SU-DHL-6 (cell line): ENCODE results near the gene CITED4.

Experiments
- H2AFZ ChIP-seq: fragments of 200-600 bp; sonication (generic); 2 replicates; pipeline ENCODE4 v1.6.1; 2014; ENCODE audit warnings: low read depth, mild to moderate bottlenecking, moderate library complexity, mixed read lengths, antibody characterized with exemption, low read length; ENCODE audit not compliant: severe bottlenecking
- H3F3A ChIP-seq: fragments of 200-600 bp; shearing (Covaris generic); 2 replicates; pipeline ENCODE4 v1.6.0; 2016; ENCODE audit warnings: antibody characterized with exemption, mild to moderate bottlenecking; ENCODE audit not compliant: insufficient read depth
- H3K27ac ChIP-seq: fragments of 200-600 bp; sonication (generic); 2 replicates; pipeline ENCODE4 v1.5.1; 2016; ENCODE audit warnings: low read depth, mild to moderate bottlenecking, low read length, moderate library complexity, mixed read lengths
- H3K27me3 ChIP-seq: fragments of 200-600 bp; sonication (generic), shearing (Covaris generic); 2 replicates; pipeline ENCODE4 v1.6.0; 2014; ENCODE audit warnings: mild to moderate bottlenecking, low read length
- H3K36me3 ChIP-seq: fragments of 200-600 bp; sonication (generic); 2 replicates; pipeline ENCODE4 v1.6.1; 2014; ENCODE audit warnings: mild to moderate bottlenecking, low read length, mixed read lengths
- H3K4me2 ChIP-seq: fragments of 300-600, 200-600 bp; shearing (Covaris generic), sonication (generic); 2 replicates; pipeline ENCODE4 v1.6.0; 2014; ENCODE audit warnings: low read length, low read depth, mild to moderate bottlenecking; ENCODE audit not compliant: poor library complexity, severe bottlenecking
- H3K4me3 ChIP-seq: fragments of 200-600 bp; sonication (generic); 2 replicates; pipeline ENCODE4 v1.5.1; 2014; ENCODE audit warnings: antibody characterized with exemption, low read length, mild to moderate bottlenecking, mixed read lengths; ENCODE audit not compliant: insufficient read depth, poor library complexity, severe bottlenecking
- H3K79me2 ChIP-seq: fragments of 200-600 bp; sonication (generic); 2 replicates; pipeline ENCODE4 v1.6.1; 2014; ENCODE audit warnings: mild to moderate bottlenecking, low read length, moderate library complexity; ENCODE audit not compliant: insufficient read depth
- H3K9ac ChIP-seq: fragments of 200-600 bp; sonication (generic); 2 replicates; pipeline ENCODE4 v1.7.0; 2014; ENCODE audit warnings: mild to moderate bottlenecking, low read length
- H3K9me2 ChIP-seq: fragments of 200-600 bp; sonication (generic); replicated peaks from 2 replicates; pipeline ENCODE4 v1.6.1; 2014; ENCODE audit warnings: low read length; ENCODE audit not compliant: insufficient read depth
- H3K9me3 ChIP-seq: fragments of 200-600 bp; sonication (generic); 2 replicates; pipeline ENCODE4 v1.6.1; 2014; ENCODE audit warnings: low read length, mixed read lengths; ENCODE audit not compliant: insufficient read depth
- H4K20me1 ChIP-seq: fragments of 200-600 bp; sonication (generic); 2 replicates; pipeline ENCODE4 v1.6.1; 2014; ENCODE audit warnings: low read depth, mild to moderate bottlenecking, antibody characterized with exemption, low read length, moderate library complexity, mixed read lengths
- EZH2phosphoT487 ChIP-seq: fragments of 200-600 bp; sonication (generic), shearing (Covaris generic); conservative IDR thresholded peaks from 2 replicates; pipeline ENCODE4 v1.6.1; 2018; ENCODE audit warnings: mild to moderate bottlenecking, antibody characterized with exemption, low read length, moderate library complexity, mixed read lengths
- TF ChIP-seq, protein P1 (sequence below): fragments of 200-600 bp; sonication (generic); IDR thresholded peaks from one replicate; pipeline ENCODE4 v1.5.1; 2017; ENCODE audit warnings: antibody characterized with exemption, mild to moderate bottlenecking, low read length, moderate library complexity; ENCODE audit not compliant: insufficient read depth, poor library complexity, severe bottlenecking

CITED4 gene

DNA sequence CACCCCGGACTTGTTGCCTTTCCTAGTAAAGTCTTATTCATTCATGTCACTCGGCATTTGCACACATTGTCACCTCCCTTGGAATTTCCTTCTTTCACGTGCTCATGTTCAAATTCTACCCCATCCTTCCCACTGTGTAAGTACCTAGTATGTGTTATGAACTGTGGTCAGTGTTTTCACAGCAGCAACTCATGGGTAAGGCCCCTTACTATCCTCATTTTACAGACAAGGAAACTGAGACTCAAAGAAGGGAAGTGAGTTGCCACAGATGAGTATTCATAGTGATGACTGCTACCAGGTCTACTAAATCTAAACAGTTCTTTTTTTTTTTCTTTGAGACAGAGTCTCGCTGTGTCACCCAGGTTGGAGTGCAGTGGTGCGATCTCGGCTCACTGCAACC lies 10.5 kb downstream of the CITED4 start:
- no peaks in the 10 kb centered on the region for H3F3A ChIP-seq
- H3K4me2 ChIP-seq = no peak overlapping the region
- H3K79me2 ChIP-seq = no peaks in the 10 kb centered on the region
- no peaks in the 10 kb centered on the region for H4K20me1 ChIP-seq
- no peaks in the 10 kb centered on the region for H3K36me3 ChIP-seq
- H3K9ac ChIP-seq = no peak overlapping the region
- no peaks in the 10 kb centered on the region for H3K9me3 ChIP-seq
- no peak overlapping the region for H3K27ac ChIP-seq
- no peaks in the 10 kb centered on the region for H3K27me3 ChIP-seq
- H3K4me3 ChIP-seq = no peak overlapping the region
- H3K9me2 ChIP-seq = no peaks in the 10 kb centered on the region
- no peak for TF ChIP-seq EZH2phosphoT487
- TF ChIP-seq, protein P1, sequence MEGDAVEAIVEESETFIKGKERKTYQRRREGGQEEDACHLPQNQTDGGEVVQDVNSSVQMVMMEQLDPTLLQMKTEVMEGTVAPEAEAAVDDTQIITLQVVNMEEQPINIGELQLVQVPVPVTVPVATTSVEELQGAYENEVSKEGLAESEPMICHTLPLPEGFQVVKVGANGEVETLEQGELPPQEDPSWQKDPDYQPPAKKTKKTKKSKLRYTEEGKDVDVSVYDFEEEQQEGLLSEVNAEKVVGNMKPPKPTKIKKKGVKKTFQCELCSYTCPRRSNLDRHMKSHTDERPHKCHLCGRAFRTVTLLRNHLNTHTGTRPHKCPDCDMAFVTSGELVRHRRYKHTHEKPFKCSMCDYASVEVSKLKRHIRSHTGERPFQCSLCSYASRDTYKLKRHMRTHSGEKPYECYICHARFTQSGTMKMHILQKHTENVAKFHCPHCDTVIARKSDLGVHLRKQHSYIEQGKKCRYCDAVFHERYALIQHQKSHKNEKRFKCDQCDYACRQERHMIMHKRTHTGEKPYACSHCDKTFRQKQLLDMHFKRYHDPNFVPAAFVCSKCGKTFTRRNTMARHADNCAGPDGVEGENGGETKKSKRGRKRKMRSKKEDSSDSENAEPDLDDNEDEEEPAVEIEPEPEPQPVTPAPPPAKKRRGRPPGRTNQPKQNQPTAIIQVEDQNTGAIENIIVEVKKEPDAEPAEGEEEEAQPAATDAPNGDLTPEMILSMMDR = no peak
- H2AFZ ChIP-seq = no peak overlapping the region

DNA sequence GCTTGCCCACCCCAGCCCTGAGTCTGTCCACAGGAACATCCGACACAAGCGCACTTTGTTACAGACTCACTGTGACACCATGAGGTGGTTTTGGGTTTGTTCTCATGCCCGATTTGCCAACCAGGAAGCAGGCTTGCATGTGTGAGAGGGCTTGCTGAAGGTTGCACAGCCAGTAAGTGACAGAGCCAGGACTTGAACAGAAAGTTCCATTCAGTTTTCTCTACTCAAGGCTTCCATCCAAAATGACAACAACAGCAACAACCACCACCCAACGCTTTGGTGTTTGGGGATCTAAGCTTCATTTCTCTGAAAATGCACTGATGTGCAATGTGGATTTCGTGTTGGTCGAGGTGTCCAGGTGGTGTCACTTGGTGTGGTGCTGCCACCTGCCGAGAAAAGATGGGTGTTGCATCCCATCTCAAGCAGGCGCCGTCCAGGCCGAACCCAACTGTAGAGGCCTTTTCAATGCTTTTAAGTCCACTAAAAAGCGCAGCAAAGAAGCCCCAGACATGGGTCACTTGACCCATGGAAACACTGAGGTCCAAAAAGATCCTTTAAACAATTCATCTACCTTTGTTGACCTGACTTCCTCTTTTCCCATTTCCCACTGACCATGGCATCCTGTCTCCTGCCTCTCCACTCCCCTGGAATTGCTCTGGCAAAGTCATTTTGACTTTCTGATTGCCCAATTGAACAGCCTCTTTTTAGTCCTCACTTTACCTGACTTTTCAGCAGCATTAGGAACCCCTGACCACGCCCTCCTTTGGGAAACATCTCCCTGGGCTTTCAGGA lies 12.2 kb downstream of the CITED4 start:
- no peaks in the 10 kb centered on the region for H3K9me2 ChIP-seq
- no peaks in the 10 kb centered on the region for H3F3A ChIP-seq
- H3K4me2 ChIP-seq = no peak overlapping the region
- H3K9ac ChIP-seq = no peak overlapping the region
- H3K36me3 ChIP-seq = no peaks in the 10 kb centered on the region
- no peaks in the 10 kb centered on the region for H3K9me3 ChIP-seq
- no peak overlapping the region for H3K27ac ChIP-seq
- no peak for TF ChIP-seq EZH2phosphoT487
- TF ChIP-seq, protein P1 = peak; percentile 53
- no peaks in the 10 kb centered on the region for H4K20me1 ChIP-seq
- H2AFZ ChIP-seq = peak overlapping the region; percentile 71
- H3K27me3 ChIP-seq = no peaks in the 10 kb centered on the region
- H3K4me3 ChIP-seq = no peak overlapping the region
- no peaks in the 10 kb centered on the region for H3K79me2 ChIP-seq

GRCh38 chr1:40848530-40849189 lies 13.5 kb downstream of the CITED4 start:
- Histone ChIP-seq H3K4me2 (no peak overlapping the region), H3K36me3 (no peaks in the 10 kb centered on the region), H3K27me3 (no peaks in the 10 kb centered on the region), H3F3A (no peaks in the 10 kb centered on the region), H3K79me2 (no peaks in the 10 kb centered on the region), H2AFZ (no peak overlapping the region), H3K27ac (no peak overlapping the region), H3K4me3 (no peak overlapping the region), H3K9ac (no peak overlapping the region), H3K9me2 (no peaks in the 10 kb centered on the region), H4K20me1 (no peaks in the 10 kb centered on the region), H3K9me3 (no peaks in the 10 kb centered on the region)
- no peak for TF ChIP-seq EZH2phosphoT487
- TF ChIP-seq, protein P1 = peak; percentile 64
